ENCODE data around the gene CDPF1. TPM values are rescaled to one million over a fixed set of nuclear protein-coding genes. Genes with fewer than 3 reads are reported as not detected.
"Not testable (repeated sequence)": the region's sequence is repeated elsewhere in the genome, so short reads cannot be mapped to it uniquely, and the experiment has no call there.

CDPF1 gene
- total RNA-seq, 2 experiments from 2014 or later, result 9.5 to 11.2 TPM

DNA sequence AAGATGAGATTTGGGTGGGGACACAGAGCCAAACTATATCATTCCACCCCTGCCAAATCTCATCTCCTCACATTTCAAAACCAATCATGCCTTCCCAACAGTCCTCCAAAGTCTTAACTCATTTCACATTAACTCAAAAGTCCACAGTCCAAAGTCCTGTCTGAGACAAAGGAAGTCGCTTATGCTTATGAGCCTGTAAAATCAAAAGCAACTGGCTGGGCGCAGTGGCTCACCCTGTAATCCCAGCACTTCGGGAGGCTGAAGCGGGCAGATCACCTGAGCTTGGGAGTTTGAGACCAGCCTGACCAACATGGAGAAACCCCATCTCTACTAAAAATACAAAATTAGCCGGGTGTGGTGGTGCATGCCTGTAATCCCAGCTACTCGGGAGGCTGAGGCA is 14.4 kb upstream of the CDPF1 start:
- CTCF ChIA-PET, POLR2A ChIA-PET: not testable (repeated sequence)

DNA sequence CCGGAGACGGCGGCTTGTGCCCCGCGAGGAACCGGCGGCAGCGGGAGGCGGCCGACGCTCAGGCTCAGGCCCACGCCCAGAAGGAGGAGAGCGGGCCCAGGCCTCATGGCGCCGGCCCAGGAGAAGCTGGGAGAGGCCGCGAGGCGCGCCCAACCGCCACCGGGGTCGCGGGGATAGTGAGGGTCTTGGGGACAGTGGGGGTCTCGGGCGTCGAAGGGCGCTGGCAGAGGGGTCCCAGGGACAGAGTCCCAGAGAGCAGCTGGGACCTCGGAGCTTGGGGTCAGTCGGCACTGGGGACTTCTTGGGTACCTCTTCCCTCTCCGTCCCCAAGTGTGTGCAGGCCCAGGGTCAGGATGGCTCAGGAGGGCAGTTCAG is 13.1 kb upstream of the CDPF1 start, which contains the start of gene PKDREJ:
PKDREJ (minus strand) TSS at position 128 of the 375 bp plus-strand sequence; CDS start at position 107, 21 bp downstream.
- CTCF ChIA-PET, result no interaction called here
- POLR2A ChIA-PET, result no interaction called here

DNA sequence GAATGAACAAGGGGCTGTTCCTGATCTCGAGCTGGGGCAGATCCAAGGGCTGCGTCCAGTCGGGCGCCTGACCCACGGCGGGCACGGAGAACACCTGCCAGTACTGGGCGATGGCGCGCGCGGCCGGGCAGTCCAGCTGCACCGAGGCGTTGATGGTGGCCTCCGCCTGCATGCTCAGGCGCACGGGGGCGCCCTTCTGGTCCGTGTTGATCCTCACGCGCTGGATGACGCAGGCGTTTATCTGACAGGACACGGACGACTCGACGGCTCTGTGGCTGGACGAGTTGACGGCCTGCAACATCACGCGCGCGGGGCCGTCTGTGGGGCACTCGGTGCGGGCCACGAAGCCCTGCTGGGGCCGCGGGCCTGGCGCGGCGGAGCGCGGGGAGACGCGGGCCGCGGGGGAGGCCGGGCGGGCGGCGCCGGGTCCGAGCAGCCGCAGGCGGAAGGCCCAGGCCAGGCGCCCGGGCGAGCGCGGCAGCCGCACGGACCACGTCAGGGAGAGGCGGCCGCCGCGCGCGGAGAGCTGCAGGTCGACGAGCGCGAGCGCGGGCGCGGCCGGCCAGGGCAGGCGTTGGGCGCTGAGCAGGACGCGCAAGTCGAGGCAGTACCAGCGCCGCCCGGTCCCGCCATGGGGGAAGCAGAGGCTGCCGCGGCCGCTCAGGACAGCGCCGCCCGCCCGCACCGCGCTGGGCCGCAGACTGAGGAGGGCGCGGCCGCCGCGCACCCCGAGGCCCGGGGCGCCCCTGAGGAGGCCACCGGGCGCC is 12.5 kb upstream of the CDPF1 start:
- ChIA-PET CTCF (interaction anchor here (0.7 kb wide), 2 partner anchors 48 to 64 kb away, joined by 3 read pairs; no protein-coding TSS in a partner anchor), POLR2A (no interaction called here)

DNA sequence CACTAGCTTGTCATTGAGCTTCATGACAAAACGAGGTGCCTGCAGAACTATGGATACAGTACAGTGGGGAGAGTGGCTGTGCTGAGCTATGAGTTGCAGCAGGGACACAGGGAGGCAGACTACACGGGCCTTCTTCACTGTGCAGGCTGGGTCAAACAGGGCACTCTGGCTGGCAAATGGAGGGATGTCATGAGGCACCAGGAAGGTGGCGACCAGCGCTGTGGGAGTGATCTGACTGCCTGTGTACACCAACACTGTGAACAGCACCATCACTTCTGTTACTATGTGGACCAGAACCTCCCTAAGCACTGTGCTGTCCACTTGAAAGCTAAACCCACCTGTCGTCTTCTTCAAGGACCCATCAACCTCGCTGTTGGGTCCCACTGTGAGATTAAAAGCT is 9.9 kb upstream of the CDPF1 start:
- CTCF ChIA-PET, result no interaction called here
- POLR2A ChIA-PET, result no interaction called here

DNA sequence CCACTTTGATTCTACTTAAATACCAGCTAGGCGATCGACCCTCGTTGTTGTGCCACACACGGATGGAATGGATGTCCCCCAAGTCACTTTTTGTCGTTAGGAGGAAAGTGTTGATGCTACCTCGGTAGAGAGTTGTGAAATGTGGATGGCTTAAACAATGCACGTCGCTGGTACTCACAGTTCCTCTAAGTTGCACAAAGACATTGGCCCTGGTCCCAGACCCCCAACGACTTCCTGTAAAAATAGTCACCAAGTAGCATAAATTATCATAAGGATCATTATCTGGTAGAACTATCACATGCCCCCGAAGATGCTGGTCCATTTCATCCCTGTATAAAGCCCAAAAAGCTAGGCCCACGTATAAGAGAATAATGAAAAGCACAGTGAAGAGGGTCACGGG is 9.3 kb upstream of the CDPF1 start:
- ChIA-PET CTCF (no interaction called here), POLR2A (no interaction called here)

DNA sequence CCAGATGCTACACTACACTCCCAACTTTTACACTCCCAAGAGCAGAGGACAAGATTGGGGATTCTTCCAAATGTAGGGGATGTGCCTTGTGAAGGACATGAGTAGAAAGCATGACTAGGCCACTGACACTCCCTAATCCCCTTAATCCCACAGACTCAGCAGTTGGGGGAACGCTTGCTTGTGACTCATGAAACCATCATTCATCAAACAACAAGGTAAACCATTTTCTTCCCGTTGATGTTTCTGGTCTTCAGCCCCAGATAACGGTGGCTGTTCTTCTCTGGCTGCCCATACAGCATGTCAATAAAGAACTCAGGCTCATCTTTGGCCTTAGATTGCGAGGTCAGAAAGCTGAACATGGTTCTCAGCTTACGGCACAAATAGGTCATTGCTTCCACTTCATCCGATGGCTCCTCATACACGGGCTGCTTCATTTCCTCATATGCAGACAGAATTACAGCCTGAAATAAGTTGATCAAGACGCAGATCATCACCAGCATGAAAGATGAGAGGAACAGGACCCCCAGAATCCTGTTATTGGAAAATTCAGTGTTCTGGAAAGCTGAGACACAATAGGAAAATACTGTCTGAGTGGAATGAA is 6.4 kb upstream of the CDPF1 start:
- ChIA-PET POLR2A (no interaction called here), CTCF (no interaction called here)

DNA sequence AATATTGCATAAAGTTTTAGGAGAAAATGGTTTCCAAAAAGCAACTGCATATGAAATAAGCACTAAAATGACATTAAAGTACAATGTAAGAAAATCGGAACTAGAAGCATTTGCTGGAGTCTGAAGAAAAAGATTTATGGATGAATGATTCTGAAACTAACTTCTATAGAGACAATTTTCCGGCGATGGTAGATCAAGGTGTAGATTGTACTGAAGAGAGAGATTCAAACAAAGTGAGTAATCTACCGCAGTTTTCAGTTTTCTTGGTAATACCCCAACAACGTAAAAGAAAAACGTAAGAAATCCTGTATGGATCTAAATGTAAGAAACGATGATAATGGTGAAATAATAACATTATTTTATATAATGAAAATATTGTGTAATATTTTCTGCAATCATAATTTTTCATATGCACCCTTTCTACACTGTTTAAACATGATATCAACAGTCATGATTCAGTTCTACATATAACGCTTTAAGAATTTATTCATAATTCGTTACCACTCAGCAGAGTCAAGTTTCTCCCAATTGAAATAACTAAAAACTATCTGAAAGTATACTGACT is 1.8 kb upstream of the CDPF1 start:
- ChIA-PET POLR2A (no interaction called here), CTCF (interaction anchor here (0.5 to 0.9 kb wide), 2 partner anchors 34 to 130 kb away, joined by 3 read pairs; no protein-coding TSS in a partner anchor)

DNA sequence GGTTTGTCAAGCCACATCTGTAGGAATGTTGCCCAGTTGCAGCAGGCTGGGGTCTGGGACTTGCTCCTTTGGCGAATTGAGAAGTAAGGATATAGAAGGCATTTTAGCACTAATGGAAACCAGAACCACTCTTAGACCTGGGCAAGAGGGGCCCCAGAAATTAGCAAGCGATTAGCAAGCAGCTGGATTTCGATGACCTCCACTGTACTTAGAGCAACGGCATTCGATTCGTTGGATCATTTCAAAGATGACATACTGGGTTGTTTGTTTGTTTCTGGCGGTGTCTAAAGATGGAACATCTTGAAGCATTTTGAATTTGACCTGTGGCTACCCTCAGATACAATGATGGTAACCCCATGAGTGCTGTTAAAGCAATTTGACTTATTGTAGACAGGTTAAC is 1.2 kb upstream of the CDPF1 start:
- CTCF ChIA-PET, result interaction anchor here (0.5 kb wide), 1 partner anchor 34 kb away, joined by 3 read pairs; no protein-coding TSS in a partner anchor
- POLR2A ChIA-PET, result no interaction called here

DNA sequence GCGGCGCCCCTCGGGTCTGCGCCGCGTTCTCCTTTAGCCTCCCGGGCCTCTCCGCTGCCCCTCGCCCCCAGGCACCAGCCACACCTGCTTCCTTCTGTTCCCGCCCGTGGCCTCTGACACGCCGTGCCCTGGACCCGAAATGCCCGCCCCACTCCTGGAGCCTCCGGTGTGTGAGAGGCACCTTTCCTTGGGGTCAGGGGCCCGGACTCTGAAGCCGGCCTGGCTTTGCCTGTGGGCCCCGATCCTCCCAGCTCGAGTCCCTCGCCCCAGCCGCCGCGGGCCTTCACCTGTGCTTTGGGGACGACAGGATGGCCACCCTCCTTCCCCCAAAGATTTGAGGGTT is 661 bp upstream of the CDPF1 start:
- ChIA-PET CTCF (interaction anchor here (0.8 to 1.0 kb wide), 2 partner anchors 10 to 45 kb away, joined by 3 read pairs; no protein-coding TSS in a partner anchor), POLR2A (interaction anchor here (0.7 kb wide), 1 partner anchor 11 kb away, joined by 3 read pairs; no protein-coding TSS in a partner anchor)

DNA sequence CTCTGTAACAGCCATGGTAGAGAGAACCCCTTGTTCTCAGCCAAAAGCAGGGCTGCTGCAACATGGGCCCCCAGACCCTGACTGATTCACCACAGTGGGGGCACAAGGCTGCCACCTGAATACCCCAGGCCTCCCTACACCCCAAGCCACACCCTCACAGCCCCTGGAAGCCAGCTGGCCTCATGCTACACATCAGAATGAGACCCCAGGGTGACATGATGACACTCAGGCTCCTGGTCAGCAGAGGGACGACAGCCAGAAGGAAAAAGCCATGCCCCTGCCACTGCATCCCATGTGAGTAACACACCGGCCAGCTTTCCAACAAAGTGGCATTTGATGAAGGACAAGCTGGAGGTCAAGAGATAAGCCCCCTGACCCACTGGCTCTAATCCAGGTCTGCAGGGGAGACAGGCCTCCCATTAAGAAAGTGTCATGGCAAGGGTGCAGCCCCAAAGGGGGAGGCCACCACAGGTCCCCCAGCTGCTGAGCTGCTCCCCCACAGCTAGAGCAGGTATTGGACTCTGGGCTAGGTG is 2.6 kb downstream of the CDPF1 start:
- ChIA-PET POLR2A (no interaction called here), CTCF (interaction anchor here (1.2 to 1.4 kb wide), 2 partner anchors 21 to 95 kb away, joined by 3 to 5 read pairs; no protein-coding TSS in a partner anchor)

DNA sequence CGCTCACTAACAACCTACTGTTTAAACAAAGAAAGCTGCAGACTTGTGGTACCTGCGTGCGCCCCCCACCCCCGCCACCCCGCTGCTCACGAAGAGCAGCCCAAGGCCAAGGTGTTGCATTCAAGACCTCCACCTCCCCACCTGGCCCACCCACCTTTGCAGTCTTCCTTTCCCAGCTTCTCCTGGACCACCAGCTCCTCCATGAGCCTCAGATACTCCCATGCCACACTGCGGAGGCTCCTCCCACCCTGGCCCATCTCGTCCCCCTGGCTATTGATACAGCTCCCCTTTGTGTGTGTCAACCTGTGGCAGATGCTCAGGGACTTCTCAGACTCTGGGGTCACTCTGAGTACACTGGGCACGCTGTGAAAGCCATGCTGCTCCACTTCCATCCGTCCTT is 3.9 kb downstream of the CDPF1 start:
- ChIA-PET CTCF (no interaction called here), POLR2A (no interaction called here)

DNA sequence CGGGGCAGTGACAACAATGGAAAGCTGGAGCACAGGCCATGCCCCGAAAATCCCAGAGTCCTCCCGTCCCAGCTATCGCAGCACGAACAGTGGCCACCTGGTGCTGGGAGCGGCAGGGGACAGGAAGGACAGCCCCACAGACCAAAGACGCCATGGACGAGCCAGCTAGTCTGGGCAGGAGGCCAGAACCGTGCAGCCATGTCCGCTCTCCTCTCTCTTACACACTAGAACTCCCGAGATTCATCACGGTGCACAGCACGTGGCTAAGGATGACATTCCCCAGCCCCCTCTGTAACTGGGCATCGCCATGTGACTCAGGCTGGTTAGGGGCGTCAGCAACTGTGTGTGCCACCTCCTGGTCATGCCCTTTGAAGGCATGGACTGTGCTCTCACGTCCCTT is 4.6 kb downstream of the CDPF1 start:
- POLR2A ChIA-PET, result no interaction called here
- CTCF ChIA-PET, result interaction anchor here (1.1 kb wide), 1 partner anchor 129 kb away, joined by 3 read pairs; no protein-coding TSS in a partner anchor

DNA sequence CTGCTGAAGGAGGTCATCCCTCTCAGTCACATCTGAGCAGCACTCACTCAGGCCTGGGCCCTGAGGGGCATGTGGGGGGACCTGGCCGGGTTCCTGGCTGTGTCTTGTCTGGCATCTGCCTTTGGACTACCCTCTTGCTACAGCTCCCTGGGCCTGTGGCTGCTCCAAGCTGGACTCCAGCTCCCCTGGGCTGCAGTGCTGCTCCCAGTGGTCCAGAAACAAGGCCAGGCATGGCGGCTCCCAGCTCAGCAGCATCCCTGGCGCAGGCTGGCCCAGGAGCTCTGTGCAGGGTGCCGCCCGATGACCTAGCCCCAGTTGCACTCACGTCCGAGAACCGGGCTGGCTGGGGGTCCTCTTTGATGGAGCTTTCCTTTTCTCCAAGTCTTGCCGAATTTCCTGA is 5.3 kb downstream of the CDPF1 start:
- ChIA-PET CTCF (interaction anchor here (1.1 kb wide), 1 partner anchor 128 kb away, joined by 3 read pairs; no protein-coding TSS in a partner anchor), POLR2A (no interaction called here)

DNA sequence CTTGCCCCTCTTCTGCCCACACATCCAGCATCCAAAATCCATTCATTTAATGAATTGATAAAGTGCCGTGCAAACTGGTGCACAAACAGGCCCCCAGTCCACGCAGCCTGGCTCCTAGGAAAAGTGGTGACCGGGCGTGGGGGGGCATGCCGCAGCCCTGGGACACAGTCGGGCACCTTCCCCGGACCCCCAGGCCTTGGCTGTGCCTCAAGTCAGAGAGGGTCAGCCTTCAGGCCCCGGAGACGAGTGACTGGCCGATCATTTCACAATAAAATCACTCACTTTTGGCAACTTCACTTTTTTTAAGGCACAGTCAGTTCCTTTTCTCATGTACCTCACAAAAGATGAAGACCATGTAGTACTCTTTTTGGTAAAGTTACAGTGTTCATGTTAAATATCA is 8.0 kb downstream of the CDPF1 start:
- ChIA-PET POLR2A (no interaction called here), CTCF (interaction anchor here (1.3 kb wide), 1 partner anchor 229 kb away, joined by 4 read pairs; no protein-coding TSS in a partner anchor)

DNA sequence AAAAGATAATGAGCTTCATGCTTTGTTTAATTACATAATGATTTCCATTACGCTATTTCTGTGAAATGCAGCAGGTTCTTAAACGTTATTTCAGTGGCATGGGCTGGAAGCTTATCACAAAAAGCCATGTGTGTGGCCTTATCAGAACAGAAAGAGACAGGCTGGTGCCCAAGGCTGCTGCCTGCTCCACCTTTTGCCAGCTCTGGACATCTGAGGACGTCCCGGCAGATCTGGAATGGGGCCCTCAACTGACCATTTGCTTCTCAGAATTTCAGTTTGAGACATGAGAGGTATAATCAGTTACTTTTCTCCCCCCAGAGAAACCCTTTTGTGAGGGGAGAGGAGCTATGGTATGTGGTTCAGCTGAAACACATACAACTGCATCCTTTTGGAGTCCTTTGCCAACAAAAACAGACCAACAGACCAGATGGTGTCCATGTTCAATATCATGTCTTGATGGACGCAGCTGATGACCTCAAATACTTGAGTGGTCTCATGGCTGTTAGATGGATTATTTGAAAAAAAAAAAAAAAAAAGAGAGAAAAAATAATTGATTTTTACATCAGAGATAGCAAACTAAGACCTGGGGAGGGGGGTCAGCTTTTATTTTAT is 8.6 kb downstream of the CDPF1 start:
- ChIA-PET POLR2A (no interaction called here), CTCF (interaction anchor here (1.3 kb wide), 1 partner anchor 228 kb away, joined by 4 read pairs; no protein-coding TSS in a partner anchor)

DNA sequence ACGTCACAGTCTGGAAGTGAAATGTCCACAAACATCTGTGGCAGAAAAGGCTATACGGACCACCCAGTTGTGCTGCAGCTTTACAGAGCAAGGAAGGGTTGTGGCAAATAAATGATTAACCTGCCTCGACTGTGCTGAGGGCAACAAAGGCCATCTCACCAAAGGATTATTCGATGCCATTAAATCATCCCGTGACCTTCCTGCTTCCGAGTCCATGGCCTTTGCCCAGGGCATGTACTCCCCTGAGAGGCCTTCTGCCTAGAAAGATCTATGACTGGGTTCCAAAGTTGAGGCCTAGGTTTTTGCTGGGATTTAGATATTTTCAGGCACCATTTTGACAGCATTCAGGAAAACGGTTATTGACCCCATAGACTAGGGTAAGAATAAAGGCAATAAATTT is 9.2 kb downstream of the CDPF1 start:
- CTCF ChIA-PET, result interaction anchor here (1.3 kb wide), 1 partner anchor 228 kb away, joined by 4 read pairs; no protein-coding TSS in a partner anchor
- POLR2A ChIA-PET, result no interaction called here

DNA sequence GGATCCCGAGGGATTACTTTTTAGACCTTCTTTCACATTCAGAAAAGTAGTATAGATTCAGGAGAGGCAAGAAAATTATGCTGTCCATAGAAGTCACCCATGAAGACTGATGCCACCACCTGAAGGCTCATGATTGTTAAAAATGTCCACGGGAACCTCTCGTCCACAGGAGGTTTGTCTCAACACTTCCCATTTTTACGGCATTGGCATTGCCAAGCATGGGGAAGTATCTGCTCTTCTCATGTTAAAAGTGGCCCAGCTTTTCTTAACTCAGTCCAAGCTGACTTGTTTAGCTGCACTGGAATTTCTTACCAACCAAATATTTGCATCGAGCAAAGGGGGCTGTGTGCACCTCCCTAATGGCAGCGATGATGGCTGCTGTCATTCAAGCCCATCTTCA is 9.6 kb downstream of the CDPF1 start:
- POLR2A ChIA-PET, result interaction anchor here (1.1 kb wide), 1 partner anchor 10 kb away, joined by 3 read pairs; the partner anchor contains the start of gene CDPF1

DNA sequence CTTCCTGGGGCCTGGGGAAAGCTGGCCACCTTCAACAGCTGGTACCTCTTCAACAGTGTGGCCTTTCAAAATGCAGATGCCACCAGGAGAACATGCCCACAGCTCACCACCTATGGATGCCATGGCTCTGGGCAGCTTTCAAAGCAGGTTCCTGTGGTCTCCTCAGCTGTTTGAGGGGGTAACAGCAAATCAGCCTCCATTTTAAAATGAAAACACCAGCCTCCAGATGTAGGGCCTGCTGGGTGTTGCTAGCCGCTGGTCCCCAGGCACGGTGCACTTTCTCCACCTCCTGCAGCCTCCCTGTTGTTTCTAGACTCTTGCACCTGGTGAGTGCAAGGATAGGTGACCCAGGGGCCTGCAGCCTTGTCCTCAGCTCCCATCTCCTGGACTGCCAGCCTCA is 10.0 kb downstream of the CDPF1 start:
- POLR2A ChIA-PET, result interaction anchor here (1.1 kb wide), 1 partner anchor 10 kb away, joined by 3 read pairs; the partner anchor contains the start of gene CDPF1
- CTCF ChIA-PET, result no interaction called here

More for the DNA sequence above, 9.6 kb downstream of the CDPF1 start:
- CTCF ChIA-PET, result no interaction called here

DNA sequence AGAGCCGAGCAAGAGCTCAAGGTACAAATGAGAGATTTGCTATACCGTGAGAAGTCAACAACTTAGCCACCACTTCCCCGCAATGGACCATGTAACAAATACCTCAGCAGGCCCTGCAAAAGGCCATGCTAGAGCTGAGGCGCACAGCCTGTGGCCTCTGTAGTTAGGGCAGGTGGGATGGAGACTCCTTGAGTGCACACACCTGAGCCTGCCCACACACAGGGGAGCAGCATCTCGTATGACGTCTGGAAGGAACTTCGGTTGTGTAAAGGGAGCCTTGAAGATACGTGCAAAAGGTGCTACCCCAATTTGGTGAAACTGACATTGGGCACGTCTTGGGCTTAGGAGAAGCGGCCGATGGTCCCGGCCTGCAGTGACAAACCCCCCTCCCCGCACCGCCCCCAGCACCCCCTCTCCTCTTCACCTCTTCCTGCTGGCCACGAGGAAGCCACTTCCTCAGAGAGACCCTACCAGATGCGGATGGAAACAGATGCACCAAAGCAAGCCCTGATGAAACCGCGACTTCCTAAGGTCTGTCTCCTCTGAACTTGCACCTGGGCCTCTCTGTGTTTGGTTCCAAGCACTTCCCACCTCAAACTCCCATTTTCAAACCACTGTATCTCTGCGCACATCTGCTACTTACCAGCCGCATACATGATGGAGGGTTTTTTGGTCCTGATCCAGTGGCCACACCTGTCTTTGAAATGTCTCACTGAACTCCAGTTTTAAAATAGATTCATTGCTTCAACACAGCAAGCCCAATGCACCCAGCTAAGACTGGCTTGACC is 10.6 kb downstream of the CDPF1 start:
- POLR2A ChIA-PET, result interaction anchor here (1.1 kb wide), 1 partner anchor 11 kb away, joined by 3 read pairs; the partner anchor contains the start of gene CDPF1
- CTCF ChIA-PET, result no interaction called here

Measured in activated CD8-positive, alpha-beta memory T cell treated with anti-CD3 and anti-CD28 coated beads for 36 hours (primary cell).